Thoracic aorta (tissue), 2 donors: ENCODE data around the gene CDK18. TPM values are rescaled to one million over a fixed set of nuclear protein-coding genes. Genes with fewer than 3 reads are reported as not detected.

ENCODE experiments used
- ATAC-seq: fragments of 150-250 bp; one replicate; pipeline ENCODE4 v1.8.0; 2017; ENCODE audit warnings: low read depth; ENCODE audit not compliant: insufficient number of reproducible peaks, low FRiP score
- DNase-seq: peaks from one replicate; pipeline ENCODE4 v3.0.0-alpha.2; 2020; ENCODE audit warnings: low spot score
- H3K27ac ChIP-seq, 2 donors: fragments of 200-600 bp; sonication (generic); 1 replicate in 1 of 2; 2 replicates in 1 of 2; pipeline ENCODE4 v1.5.1; 2016; ENCODE audit warnings: mild to moderate bottlenecking in 2 of 2, moderate library complexity in 2 of 2
- H3K27me3 ChIP-seq: fragments of 200-600 bp; sonication (generic); replicated peaks from 2 replicates; pipeline ENCODE4 v1.6.0; 2016; ENCODE audit warnings: mild to moderate bottlenecking; ENCODE audit not compliant: insufficient read depth
- H3K36me3 ChIP-seq: fragments of 200-600 bp; sonication (generic); one replicate; pipeline ENCODE4 v1.5.1; 2016
- H3K4me1 ChIP-seq, 2 donors: fragments of 200-600 bp; sonication (generic); 1 replicate in 1 of 2; 2 replicates in 1 of 2; pipeline versions ENCODE4 v1.5.1 to v1.6.0; 2016; ENCODE audit warnings: low read depth in 2 of 2, mild to moderate bottlenecking in 1 of 2; ENCODE audit not compliant: control insufficient read depth in 1 of 2
- H3K4me3 ChIP-seq: fragments of 200-600 bp; sonication (generic); 2 replicates; pipeline ENCODE4 v1.5.1; 2016; ENCODE audit warnings: mild to moderate bottlenecking
- H3K9me3 ChIP-seq: fragments of 200-600 bp; sonication (generic); 2 replicates; pipeline ENCODE4 v1.5.1; 2016
- total RNA-seq, 2 donors: library from RNA; depleted of rRNA; stranded (reverse); fragments of >200 nt; gene quantifications; one replicate each; pipeline versions ENCODE4 v1.1.0 to v1.2.3, GENCODE V29; 2016
- TF ChIP-seq, protein P1 (sequence below): fragments of 200-600 bp; sonication (generic); IDR thresholded peaks from one replicate; pipeline ENCODE4 v1.5.1; 2019; ENCODE audit warnings: antibody characterized with exemption

CDK18 gene
- total RNA-seq, 2 donors from 2014 or later: 18.6 to 35.2 TPM

DNA sequence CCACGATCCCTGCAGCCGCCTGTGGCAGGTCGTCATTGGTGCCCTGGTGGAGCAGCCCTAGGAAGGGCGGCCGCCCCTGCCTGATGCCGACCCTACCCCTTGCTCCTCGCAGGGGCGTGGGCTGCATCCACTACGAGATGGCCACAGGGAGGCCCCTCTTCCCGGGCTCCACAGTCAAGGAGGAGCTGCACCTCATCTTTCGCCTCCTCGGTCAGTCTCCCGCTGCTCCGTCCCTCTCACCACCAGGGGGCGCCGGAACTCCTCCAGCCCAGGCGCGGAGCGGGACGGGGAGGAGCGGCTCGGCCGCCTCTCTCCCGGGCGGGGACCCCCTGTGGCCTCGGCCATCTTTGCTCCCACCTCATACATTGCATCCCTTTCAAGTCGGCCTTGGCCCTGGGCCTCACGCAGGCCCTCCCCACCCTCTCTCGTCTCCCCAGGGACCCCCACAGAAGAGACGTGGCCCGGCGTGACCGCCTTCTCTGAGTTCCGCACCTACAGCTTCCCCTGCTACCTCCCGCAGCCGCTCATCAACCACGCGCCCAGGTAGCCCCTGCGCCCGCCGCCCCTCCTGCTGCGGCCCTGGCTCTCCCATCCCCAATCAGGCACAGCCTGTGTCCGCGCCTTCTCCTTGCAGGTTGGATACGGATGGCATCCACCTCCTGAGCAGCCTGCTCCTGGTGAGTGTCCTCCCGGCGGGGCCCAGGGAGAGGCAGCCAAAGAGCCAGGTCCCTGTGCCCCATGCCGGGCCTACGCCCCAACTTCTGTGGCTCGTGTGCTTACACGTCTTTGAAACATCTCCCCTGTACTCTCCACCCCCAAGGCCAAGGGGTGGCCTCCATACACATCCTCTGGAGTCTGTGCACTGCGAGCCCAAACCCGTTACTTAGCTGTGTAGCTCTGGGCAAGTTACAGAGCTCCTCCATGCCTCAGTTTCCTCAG lies 24.7 kb downstream of the CDK18 start:
- Histone ChIP-seq H3K4me1 (peaks cover 0 to 9% of the 10 kb centered on the region in 2 donors), H3K36me3 (peaks cover 19% of the 10 kb centered on the region), H3K27ac (no peak overlapping the region), H3K4me3 (peak overlapping the region; percentile 63), H3K27me3 (no peaks in the 10 kb centered on the region), H3K9me3 (no peaks in the 10 kb centered on the region)
- ATAC-seq (no peak), DNase-seq (no peak)
- TF ChIP-seq, protein P1, sequence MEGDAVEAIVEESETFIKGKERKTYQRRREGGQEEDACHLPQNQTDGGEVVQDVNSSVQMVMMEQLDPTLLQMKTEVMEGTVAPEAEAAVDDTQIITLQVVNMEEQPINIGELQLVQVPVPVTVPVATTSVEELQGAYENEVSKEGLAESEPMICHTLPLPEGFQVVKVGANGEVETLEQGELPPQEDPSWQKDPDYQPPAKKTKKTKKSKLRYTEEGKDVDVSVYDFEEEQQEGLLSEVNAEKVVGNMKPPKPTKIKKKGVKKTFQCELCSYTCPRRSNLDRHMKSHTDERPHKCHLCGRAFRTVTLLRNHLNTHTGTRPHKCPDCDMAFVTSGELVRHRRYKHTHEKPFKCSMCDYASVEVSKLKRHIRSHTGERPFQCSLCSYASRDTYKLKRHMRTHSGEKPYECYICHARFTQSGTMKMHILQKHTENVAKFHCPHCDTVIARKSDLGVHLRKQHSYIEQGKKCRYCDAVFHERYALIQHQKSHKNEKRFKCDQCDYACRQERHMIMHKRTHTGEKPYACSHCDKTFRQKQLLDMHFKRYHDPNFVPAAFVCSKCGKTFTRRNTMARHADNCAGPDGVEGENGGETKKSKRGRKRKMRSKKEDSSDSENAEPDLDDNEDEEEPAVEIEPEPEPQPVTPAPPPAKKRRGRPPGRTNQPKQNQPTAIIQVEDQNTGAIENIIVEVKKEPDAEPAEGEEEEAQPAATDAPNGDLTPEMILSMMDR: peak; percentile 97

DNA sequence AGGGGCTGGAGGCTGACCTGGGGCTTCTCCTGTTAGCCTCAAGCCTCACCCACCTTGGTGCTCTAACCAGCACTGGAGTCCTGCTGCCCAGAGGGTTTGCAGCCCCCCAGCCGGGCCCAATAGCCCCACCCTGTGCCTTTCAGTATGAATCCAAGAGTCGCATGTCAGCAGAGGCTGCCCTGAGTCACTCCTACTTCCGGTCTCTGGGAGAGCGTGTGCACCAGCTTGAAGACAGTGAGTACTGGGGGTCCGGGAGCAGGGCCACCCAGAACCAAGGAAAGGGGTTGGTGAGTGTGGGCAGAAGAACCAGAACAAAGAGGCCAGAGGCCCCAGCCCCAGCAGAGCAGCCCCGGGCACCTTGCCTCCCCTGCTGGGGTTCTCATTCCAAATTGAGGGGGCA lies 25.6 kb downstream of the CDK18 start:
- H3K27me3 ChIP-seq: no peaks in the 10 kb centered on the region
- ATAC-seq: no peak
- H3K36me3 ChIP-seq: peaks cover 19% of the 10 kb centered on the region
- H3K9me3 ChIP-seq: no peaks in the 10 kb centered on the region
- peaks cover 0 to 9% of the 10 kb centered on the region in 2 donors for H3K4me1 ChIP-seq
- DNase-seq: no peak
- H3K4me3 ChIP-seq: no peak overlapping the region
- no peak overlapping the region for H3K27ac ChIP-seq
- TF ChIP-seq, protein P1: no peak

DNA sequence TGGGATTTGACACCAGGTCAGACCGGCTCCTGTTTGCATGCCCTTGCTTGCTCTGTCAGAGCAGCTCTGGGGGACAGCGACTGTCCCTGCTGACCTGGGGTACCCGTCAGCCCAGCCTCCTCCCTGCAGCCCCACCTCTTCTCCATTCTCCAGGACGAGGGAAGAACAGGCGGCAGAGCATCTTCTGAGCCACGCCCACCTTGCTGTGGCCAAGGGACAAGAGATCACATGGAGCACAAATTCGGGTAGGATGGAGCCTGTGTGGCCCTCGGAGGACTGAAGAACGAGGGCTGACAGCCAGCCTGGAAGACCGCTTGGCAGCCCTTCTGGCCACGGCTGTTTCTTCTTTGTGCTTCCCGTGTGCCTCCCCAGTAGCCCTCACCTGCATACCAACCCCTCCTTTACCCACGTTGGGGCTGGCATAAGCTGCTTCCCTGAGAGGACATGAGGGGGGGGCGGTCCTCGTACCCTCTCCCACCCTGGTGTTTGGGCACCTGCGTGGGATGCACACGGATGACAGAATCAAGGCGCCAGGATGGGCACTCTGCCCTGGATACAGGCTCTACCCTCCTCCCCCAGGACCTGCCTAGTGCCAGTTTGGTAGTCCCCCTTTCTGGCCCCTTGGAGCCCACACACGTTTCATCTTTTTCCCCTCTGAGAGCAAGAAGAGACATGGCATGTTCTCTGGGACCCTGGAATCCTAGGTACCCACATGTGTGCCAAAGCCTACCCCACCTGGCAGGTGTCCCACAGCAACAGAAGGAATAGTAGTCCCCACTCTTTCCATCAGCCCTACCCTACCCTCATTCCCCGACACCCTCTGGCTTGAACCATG lies 26.9 kb downstream of the CDK18 start:
- peaks cover 0 to 13% of the 10 kb centered on the region in 2 donors for H3K4me1 ChIP-seq
- ATAC-seq (no peak), DNase-seq (no peak)
- TF ChIP-seq, protein P1: no peak
- H3K4me3 ChIP-seq: no peak overlapping the region
- H3K9me3 ChIP-seq: no peaks in the 10 kb centered on the region
- H3K27me3 ChIP-seq: no peaks in the 10 kb centered on the region
- peaks cover 19% of the 10 kb centered on the region for H3K36me3 ChIP-seq
- H3K27ac ChIP-seq: no peak overlapping the region

DNA sequence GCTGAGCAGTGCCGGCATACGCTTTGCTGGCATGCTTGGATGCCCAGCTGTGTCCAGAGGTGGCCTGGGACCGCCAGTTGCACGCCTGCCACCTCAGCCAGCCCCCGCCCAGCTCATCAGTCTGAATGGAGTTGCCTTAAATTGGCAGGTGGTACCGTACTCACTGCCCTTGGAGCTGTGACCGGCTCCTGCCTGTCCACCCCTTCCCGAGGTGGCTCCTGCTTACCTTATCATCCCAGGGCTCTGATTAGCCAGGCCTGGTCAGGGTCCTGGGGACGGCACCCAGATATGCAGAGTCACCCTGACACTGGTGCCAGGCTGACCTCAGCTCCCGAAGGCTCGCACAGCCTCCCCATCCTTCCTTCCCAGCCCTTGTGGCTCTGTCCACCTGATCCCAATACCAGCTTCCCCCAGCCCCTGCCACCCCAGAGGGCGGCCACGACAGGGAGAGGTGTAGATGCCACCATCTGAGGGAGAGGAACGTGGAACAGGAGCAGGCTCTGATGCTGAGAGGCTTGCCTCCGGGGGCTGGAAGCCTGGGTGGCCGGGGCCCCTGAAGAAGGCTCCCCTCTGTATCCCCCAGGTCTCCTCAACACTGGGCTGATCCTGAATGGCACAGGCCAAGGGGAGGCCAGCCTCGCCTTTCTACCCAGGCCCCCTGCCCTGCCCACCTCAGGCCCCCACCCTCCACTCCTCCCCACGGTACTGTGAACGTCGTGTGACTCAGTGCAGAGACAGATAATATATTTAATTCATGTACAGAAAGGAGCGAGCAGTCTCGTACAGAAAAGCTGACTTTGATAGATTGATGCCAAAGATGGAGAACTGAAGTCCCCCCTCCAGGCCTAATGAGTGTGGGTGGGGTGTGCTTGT lies 27.8 kb downstream of the CDK18 start:
- H3K9me3 ChIP-seq: no peaks in the 10 kb centered on the region
- H3K4me1 ChIP-seq: peaks cover 0 to 21% of the 10 kb centered on the region in 2 donors
- ATAC-seq (no peak), DNase-seq (no peak)
- H3K4me3 ChIP-seq: no peak overlapping the region
- no peaks in the 10 kb centered on the region for H3K27me3 ChIP-seq
- TF ChIP-seq, protein P1: no peak
- H3K27ac ChIP-seq: no peak overlapping the region
- H3K36me3 ChIP-seq: peaks cover 19% of the 10 kb centered on the region
